ENCODE results near the gene NFIC.
"Not testable (repeated sequence)": the region's sequence is repeated elsewhere in the genome, so short reads cannot be mapped to it uniquely, and the experiment has no call there.

Gene NFIC

DNA sequence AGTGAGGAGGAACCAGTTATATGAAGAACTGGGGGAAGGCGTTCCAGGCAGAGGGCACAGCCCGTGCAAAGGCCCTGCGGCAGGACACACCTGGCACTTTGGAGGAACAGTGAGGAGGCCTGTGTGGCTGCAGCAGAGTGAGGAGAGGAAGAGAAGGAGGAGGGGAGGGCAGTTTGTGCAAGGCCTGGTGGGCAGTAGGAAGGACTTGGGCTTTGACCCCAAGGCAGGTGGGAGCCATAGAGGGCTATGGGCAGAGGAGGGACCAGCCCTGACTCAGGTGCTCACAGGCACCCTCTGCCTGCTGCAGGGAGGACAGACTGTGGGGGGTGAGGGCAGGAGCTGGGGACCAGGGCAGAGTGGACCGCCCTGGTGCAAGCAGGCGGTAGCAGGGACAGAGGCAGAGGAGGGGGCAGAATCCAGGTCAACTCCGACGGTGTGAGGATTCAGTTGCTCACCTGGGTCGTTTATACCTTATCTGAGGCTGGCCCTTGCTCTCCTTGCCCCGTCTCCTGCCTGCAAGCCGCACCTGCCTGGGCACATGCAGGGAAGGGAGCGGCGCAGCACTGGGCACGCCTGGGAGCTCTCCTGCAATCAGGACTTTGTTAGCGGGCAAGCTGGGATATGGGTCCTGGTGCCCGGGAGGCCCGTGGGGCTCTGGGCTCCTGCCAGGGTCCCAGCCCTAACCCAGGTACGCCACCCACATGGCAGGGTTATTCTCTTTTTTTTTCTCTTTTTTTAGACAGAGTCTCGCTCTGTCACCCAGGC lies 34.8 kb downstream of the NFIC start:
- DNase-seq = no peak

DNA sequence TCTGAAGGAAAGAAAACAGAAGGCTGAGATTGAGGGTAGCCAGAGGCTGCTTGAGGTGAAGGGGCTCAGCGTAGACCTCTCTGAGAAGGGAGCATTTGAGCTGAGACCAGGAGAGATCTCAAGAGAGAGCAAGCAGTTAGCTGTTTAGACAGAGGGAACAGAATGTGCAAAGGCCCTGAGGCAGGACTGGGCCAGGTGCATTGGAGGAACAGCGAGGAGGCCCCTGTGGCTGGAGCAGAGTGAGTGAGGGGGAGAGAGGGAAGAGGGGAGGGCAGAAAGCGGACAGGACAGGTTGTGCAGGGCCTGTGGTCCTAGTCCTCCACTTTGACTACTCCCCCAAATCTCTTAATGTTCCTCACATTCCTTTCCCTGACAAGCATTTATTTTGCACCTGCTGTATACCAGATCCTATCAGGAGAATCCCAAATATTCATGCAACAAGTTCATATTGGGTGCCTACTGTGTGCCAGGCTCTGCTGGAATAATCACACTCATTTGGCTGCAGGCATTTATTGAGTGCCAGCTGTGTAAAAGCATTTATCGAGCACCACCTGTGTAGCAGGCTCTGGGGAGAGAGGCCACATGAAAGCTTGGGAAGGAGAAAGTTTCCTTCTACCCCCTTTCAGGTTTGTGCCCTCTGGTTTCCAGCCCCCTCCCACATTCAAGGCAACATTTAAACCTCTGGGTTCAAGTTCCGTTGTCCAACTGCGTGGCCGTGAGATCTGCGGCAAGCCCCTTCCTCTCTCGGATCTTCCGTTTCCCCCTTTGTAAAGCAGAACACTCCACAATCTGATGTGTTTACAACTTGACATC lies 36.5 kb downstream of the NFIC start:
- no peak for DNase-seq

DNA sequence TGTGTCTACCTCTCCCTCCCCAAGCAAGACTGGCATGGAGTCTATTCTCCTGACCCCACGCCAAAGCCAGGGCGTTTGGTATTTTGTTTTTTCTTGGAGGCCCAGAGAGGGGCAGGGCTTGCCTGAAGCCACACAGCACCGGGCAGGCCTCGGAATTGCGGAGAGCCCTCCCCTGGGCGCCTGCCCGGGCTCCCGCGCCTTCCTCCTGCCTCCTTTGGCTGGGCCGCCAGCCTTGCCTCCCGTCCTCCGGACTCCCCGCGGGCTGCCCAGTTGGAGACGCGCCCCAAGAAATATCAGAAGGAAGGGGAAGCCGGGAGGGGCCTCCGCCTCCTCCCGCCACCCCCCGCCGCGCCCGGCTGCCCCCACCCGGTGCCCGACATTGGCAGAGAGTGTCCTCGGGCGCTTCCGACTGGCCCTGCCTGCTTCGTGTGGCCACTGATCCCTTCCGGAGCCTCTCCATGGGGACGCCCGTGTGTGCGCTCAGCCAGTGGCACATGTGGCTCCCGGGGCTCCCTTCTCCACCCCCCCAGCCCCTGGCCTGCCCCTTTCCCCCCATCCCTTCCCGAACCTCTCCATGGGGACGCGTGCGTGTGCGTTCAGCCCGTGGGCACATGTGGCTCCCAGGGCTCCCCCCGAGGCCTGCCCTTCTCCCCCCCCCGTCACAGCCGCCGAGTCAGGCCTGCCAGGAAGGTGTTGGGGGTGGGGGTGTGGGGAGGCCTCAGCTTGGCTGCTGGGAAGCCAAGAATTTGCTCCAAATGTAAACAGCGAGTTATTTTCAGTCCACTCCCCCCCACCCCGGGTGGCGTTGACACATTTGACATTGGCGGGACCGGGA lies 37.3 kb downstream of the NFIC start:
- DNase-seq = no peak

DNA sequence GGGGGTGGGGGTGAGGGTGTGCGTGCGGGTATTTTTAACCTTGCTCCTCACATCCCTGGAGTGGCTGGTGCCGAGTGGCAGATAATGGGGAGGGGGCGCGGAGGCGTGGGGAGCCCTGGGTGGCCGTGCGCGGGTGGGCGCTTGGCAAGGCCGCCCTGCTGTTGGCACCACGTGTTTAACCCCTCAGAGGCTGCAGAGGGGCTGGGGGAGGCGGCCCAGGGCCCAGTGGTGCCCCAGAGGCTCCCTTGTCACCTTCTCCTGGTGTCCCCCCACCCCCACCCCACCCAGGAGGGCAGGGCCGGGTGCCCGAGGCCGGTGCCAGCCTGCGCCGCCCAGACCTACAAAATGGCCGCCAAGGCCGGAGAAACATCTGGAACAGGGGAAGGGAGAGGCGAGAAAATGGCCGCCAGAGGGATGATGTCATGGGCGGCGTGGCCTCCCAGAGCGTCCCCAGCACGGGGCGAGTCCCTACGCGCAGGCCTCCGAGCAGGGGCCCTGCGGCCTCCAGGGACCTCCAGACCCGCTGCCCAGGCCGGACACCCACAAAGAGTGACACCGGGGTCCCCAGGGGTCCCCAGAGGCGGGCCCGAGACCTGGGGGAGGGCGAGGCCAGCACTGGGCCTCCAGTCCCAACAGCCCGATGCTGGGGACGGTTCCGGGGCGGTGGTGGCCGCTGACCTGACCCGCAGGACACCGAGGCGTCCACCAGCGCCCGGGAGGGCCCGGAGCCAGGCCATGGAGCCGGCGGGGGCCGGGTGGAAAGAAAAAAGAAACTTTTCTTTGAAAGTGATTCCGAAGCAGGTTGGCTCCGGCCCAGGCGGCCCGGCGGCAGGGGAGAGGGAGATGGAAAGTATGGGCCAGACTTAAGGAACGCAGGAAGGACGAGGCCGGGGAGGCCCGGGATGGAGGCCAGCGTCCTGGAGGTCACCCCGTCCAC lies 38.2 kb downstream of the NFIC start:
- no peak for DNase-seq

DNA sequence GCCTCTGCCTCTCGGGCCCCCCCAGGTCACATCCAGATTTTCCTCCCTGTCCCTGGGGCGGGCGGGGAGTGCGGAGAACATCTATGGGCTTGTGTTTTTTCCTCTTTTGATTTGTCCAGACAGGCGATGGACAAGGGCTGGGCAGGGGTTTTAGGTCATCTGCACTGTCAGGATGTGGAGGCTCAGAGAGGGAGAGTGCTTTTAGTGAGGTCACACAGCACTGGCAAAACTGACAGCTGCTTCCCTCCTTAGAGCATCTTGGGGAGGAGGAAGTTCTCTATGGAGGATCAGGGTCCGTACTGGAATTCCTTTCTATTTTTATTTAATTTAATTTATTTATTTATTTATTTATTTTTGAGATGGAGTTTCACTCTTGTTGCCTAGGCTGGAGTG lies 38.9 kb downstream of the NFIC start:
- no peak for DNase-seq

DNA sequence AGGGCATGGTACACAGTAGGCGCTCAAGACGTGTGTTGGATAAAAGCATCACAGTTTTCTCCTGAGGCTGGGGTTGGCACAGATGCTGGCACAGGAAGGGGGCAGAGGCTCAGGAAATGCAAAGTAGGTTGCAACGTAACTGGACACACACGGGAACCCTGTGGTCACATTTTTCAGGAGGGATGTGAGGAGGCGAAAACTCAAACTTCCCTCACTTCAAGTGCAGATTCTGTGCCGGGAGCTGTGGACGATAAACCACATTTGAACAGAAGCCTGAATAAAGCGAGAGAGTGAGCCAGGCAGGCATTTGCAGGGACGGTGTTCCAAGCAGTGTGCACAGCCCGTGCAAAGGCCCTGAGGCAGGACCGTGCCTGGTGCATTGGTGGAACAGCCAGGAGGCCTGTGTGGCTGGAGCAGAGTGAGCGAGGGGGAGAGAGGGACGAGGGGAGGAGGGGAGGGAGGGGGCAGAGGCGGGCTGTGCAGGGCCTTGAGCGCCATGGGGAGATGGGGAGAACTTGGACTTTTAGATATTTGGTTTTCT lies 40.3 kb downstream of the NFIC start:
- no peak for DNase-seq

DNA sequence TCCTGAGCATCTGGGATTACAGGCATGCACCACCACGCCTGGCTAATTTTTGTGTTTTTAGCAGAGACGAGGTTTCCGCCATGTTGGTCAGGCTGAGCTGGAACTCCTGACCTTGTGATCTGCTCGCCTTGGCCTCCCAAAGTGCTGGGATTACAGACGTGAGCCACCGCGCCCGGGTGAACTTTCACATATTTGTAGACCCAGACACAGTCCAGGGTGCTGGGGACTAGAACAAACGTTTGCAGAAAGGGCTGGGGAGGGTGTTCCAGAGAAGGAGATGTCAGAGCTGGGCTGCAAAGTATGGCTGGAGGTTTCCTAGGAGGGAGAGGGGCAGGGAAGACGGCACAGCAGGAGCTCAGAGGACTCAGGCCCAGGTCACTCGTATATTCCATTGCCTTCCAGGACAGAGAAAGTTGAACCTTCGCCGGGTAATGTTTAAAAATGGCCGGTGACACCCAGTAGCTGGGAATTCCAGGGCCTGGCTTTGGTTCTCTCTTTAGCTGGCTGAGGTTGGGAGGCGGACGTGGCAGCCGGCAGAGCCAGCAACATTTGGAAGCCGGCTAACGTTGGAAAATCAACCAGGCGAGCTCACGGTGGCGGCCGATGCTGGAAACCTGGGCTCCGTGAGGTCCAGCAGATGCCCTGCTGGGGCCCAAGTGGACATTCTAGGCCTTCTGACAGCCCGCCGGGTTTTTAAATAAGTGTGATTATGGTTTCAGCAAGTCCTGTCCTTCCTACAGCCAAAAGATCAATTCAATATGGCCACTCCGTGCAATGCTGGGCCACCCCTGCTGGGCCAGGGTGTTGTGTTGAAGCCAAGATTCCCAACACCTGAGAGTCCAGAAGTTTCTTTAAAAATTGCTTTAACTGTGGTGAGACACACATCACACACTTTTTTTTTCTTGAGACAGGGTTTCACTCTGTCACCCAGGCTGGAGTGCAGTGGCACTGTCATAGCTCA lies 41.5 kb downstream of the NFIC start:
- DNase-seq = no peak

DNA sequence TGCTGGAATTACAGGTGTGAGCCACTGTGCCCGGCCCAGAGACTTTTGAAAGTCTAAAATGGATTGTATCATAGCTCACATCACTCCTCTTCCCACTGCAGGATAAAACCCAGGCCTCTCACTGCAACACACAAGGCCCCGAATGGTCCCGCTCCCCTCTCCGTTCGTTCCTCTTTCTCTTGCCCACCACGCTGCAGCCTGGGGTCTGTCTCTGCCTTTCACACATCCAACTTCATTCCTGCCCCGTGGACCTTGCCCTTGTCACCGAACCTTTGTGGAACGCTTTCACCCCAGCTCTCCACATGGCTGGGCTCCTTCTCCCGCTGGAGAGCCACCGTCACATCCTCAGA lies 42.6 kb downstream of the NFIC start:
- DNase-seq = no peak

DNA sequence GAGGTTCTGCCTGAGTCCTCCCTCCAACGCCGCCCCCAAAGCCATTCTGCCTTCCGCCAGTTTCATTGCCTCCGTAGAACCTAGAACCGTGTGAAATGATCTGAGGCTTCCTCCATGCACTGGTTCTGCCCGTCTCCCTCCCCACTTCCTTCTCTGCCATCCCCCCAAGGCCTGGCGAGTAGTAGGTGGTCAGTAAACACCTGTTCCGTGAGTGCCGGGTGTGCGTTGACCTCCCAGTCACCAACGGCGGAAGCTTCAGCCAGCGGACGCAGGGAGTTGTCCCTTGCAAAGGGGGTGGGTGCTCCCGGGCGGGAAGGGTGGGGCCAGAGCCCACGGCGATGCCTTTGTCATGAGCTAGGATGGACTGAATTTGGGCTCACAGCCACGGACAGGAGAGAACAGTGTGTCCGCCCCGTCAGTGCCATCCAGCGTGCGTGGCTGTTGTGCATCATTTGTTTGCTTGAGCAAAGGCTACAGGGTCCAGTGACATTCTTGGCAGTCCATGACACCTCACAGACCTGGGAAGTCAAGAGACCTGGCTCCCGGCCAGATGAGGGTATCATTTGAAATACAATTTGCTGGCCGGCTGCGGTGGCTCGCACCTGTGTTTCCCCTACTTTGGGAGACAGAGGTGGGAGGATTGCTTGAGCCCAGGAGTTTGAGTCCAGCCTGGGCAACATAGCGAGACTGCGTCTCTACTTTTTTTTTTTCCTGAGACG lies 43.1 kb downstream of the NFIC start:
- no peak for DNase-seq

DNA sequence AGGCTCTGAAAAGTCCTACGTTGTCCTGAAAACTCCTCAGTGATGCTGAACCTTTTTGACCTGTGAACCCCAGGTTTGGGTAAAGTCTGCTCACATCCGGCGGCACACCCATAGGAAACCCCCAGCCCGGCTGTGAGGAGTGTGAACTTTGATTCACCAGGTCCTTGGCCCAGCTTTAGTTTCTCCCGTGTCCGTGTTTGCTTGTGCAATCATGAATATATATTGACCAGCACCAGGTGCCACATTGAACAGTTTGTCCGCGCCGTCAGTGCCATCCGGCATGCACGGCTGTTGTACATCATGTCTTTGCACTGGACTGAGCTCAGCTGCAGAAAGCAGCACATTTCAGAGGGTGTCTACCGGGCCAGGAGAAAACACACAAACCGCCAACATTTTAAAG lies 45.3 kb downstream of the NFIC start:
- no peak for DNase-seq

DNA sequence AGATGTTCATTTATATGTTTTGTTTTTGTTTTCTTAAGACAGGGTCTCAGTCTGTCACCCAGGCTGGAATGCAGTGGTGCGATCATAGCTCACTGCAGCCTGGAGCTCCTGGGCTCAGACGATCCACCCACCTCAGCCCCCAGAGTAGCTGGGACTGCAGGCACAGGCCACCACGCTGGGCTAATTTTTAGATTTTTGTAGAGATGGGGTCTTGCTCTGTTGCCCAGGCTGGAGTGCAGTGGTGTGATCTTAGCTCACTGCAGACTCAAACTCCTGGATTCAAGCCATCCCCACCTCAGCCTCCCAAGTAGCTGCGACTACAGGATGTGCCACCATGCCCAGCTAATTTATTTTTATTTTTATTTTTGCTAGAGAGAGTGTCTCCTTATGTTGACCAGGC lies 45.7 kb downstream of the NFIC start:
- DNase-seq = no peak

DNA sequence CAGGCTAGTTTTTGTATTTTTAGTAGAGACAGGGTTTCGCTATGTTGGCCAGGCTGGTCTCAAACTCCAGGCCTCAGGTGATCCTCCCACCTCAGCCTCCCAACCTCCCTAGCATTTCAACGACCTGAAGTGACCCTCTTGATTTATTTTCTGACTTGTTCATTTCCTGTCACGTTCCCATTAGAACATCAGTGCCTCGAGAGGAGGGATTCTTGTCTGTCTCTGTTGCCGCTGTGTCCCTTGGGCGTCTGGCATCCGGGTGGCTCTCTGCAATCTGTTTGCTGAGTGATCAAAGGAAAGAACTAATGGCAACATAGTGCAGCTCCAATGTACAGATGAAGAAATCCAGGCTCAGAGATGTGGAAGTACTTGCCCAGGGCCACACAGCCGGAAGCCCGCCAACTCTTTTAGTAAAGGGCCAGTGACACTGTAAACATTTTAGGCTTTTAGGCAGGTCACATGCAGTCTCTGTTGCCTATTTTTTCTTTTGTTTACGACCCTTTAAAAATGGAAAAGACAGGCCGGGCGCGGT lies 47.5 kb downstream of the NFIC start:
- no peak for DNase-seq

DNA sequence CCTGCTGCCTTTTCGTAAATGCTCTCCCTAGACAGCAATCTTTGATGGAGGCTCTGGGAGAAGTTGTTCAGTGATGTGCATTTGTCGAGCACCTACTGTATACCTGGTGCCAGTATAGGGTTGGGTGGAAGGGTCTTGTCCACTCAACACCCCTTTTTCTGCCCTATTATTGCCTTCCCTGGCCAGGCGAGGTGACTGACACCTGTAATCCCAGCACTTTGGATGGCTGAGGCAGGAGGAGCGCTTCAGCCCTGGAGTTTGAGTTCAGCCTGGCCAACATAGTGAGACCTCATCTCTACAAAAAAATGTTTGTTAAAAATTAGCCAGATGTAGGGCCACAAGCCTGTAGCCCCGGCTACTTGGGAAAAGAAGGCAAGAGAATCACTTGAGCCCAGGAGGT lies 49.3 kb downstream of the NFIC start:
- no peak for DNase-seq

DNA sequence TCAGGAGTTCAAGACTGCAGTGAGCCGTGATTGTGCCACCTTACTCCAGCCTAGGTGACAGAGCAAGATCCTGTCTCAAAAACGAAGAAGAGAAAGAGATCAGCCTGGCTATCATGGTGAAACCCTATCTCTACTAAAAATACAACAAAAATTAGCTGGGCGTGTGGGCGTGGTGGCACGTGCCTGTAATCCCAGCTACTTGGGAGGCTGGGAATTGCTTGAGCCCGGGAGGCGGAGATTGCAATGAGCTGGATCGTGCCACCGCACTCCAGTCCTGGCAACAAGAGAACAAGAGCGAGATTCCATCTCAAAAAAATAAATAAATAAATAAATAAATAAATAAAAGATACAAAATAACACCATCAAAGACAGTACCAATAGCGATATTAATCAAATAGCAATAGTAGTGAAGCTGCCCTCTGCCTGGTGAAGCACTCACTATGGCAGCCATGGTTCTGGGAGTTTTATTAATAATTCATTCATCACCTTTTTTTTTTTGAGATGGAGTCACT lies 53.9 kb downstream of the NFIC start:
- no peak for DNase-seq

DNA sequence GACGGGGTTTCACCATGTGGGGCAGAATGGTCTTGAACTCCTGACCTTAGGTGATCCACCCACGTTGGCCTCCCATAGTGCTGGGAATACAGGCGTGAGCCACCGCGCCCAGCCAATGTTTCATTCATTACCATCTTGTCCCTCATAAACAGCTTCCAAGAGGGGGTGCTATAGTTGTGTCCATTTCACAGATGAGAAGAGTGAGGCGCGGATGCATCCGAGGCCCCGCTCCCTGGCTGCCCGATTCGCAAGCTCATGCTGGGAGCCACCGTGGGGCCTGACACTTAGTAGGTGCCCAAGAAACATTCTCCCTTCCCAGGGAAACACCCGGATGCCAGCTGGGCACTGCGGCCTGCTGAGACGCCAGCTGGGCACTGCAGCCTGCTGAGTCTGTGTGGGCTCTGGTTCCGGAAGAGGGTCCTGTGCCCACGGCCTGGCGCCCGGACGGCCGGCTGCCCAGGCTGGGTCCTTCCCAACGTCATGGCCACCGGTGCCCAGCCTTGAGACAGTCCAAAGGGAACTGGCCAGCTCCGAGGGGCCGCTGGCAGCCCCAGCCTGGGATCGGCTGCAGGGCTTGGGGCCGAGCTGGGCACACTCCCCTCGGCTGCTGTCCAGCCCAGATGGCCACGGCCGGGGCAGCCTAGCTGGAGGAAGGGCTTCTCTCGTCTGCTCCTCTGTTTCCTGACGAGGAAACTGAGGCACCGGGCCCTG lies 54.7 kb downstream of the NFIC start:
- DNase-seq = no peak

DNA sequence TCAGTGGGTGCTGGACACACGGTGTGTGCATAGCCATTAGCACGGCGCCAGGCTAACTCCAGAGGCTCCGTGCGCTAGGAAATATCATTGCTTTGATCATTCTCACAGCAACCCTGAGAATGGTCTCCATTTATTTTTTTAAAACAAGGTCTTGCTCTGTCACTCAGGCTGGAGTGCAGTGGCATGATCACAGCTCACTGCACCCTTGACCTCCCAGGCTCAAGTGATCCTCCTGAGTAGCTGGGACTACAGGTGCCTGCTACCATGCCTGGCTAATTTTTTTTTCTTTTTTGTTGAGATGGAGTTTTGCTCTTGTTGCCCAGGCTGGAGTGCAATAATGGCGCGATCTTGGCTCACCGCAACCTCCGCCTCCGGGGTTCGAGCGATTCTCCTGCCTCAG lies 55.3 kb downstream of the NFIC start:
- DNase-seq = not testable (repeated sequence)

DNA sequence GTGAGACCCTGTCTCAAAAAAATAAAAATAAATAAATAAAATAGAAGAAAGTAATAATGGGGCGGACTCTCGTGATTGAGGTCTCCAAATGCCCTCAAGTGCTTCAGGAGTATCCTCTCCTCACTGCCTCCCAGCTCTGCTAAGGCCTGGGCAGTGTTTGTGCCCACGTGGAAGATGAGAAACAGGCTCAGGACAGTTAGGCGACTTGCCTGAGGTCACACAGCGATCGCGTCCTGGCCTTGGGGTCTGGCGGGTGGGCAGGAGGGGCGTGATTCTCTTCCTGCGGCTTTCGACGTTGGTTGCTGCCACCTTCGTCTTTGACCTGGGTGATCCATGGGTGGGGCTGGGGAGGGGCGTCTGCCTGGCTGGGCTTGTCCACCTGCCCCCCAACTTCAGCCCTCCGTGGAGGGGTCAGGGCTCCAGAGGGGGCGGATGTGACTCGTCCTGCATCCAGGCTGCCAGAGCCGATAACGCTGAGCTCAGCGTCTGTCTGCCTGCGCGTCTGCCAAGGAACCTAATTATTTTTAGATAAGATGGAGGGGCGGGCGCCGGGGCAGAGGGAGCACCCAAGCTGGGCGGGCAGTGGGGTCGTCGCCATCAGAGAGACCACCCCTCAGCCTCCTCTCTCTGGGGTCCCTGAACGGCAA lies 56.9 kb downstream of the NFIC start:
- no peak for DNase-seq

DNA sequence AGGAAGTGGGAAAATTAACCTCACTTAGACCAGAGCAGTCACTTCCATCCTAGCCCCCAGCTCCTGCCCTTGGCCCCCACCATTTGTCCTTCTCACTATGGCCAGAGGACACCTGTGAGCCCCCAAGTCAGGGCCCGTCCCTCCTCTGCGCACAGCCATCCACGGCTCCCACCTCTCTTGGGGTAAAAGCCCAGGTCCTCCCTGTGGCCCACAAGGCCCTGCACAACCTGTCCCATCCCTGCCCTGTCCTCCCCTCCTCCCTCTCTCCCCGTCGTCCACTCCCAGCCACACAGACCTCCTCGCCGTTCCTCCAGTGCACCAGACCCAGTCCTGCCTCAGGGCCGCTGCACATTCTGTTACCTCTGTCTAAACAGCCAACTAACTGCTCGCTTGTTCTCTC lies 60.0 kb downstream of the NFIC start:
- DNase-seq = no peak

DNA sequence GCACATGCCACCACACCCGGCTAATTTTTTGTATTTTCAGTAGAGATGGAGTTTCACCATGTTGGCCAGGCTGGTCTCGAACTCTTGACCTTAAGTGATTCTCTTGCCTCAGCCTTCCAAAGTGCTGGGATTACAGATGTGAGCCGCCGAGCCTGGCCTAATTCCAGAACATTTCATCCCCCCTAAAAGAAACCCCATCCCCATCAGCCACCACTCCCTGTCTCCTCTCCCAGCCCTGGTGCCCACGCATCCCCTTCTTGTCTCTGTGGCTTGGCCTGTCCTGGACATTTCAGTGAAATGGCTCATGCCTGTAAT lies 63.9 kb downstream of the NFIC start:
- not testable (repeated sequence) for DNase-seq
